Panc1 (cell line): Measurements from ENCODE around the gene QKI. TPM values are rescaled to one million over a fixed set of nuclear protein-coding genes. Genes with fewer than 3 reads are reported as not detected.

Experiments
- ATAC-seq: fragments of 200-7000 bp; cut with Tn5 transposase; 2 replicates; pipeline ENCODE4 v1.9.1; 2020; ENCODE audit warnings: mild to moderate bottlenecking, moderate library complexity
- BruUV-seq: library from RNA; stranded (reverse); fragments of 400-500 nt; replicated peaks from 2 replicates; lab custom pipeline; 2021; lab: Mats Ljungman, UMichigan
- CTCF ChIA-PET: fragments of 300-600 bp; sonication (Branson Sonifier 250); formaldehyde crosslinking; loops from one replicate; lab custom pipeline; 2022; ENCODE audit warnings: antibody characterized with exemption; lab: Charles Lee
- POLR2A ChIA-PET: fragments of 300-600 bp; sonication (Branson Sonifier 250); formaldehyde crosslinking; loops from one replicate; lab custom pipeline; 2022; ENCODE audit warnings: antibody characterized with exemption; lab: Charles Lee
- DNase-seq: peaks from one replicate; pipeline ENCODE4 v3.0.0-alpha.2; 2010; ENCODE audit warnings: low read depth, low spot score
- H3K27ac ChIP-seq: 2 replicates; pipeline ENCODE4 v1.5.1; 2011; ENCODE audit warnings: mild to moderate bottlenecking, low read length, inconsistent platforms
- H3K27me3 ChIP-seq: fragments of 200-500 bp; sonication (Bioruptor generic); 2 replicates; pipeline ENCODE4 v1.6.0; 2014; ENCODE audit warnings: low read length, inconsistent platforms; ENCODE audit not compliant: control insufficient read depth, insufficient read depth
- H3K36me3 ChIP-seq: fragments of 200-500 bp; sonication (Bioruptor generic); 2 replicates; pipeline ENCODE4 v1.5.1; 2014; ENCODE audit warnings: inconsistent platforms, mild to moderate bottlenecking, low read length, moderate library complexity; ENCODE audit not compliant: control insufficient read depth, insufficient read depth
- H3K4me1 ChIP-seq: 2 replicates; pipeline ENCODE4 v1.5.1; 2011; ENCODE audit warnings: inconsistent platforms, mild to moderate bottlenecking, low read length, moderate library complexity; ENCODE audit not compliant: control insufficient read depth, insufficient read depth
- H3K4me3 ChIP-seq, 2 experiments: 2 replicates each; pipeline ENCODE4 v1.5.1; 2011 to 2012; ENCODE audit warnings: low read depth in 2 of 2, low read length in 2 of 2, mild to moderate bottlenecking in 2 of 2, inconsistent platforms in 1 of 2, moderate library complexity in 1 of 2
- H3K9me3 ChIP-seq: fragments of 200-500 bp; sonication (Bioruptor generic); 2 replicates; pipeline ENCODE4 v1.5.1; 2014; ENCODE audit warnings: low read depth, mild to moderate bottlenecking, inconsistent platforms, low read length, moderate library complexity; ENCODE audit not compliant: control insufficient read depth, insufficient read depth
- POLR2AphosphoS5 ChIP-seq: IDR thresholded peaks from 2 replicates; pipeline ENCODE4 v1.6.1; 2012; ENCODE audit warnings: mild to moderate bottlenecking, low read depth, low read length, moderate library complexity
- SIN3A ChIP-seq: IDR thresholded peaks from 2 replicates; pipeline ENCODE4 v1.6.1; 2012; ENCODE audit warnings: low read depth, mild to moderate bottlenecking, low read length, moderate library complexity, borderline replicate concordance; ENCODE audit not compliant: insufficient read depth
- TCF7L2 ChIP-seq: IDR thresholded peaks from 2 replicates; pipeline ENCODE4 v1.6.1; 2011; ENCODE audit warnings: mild to moderate bottlenecking, low read depth, low read length, inconsistent platforms
- in situ Hi-C: cut with HindIII; loops from 2 replicates; pipeline ENCODE4 v1.10.0; 2016; ENCODE audit warnings: low sequenced_read_pairs, low pct_unique_long_range_greater_than_20kb
- intact Hi-C: fragments of 100-400 bp; cut with micrococcal nuclease; formaldehyde crosslinking; loops from one replicate; pipeline ENCODE4 v1.10.0; 2022; ENCODE audit not compliant: unreplicated experiment
- total RNA-seq: library from RNA; stranded (reverse); gene quantifications from one replicate; pipeline ENCODE4 v1.2.1, GENCODE V29; 2021; ENCODE audit not compliant: unreplicated experiment
- TF ChIP-seq, protein P1 (sequence below): fragments of 450-650 bp; IDR thresholded peaks from 2 replicates; pipeline ENCODE4 v1.5.1; 2017; ENCODE audit warnings: mild to moderate bottlenecking
- TF ChIP-seq, protein P2 (sequence below), 2 experiments: IDR thresholded peaks; 2 replicates each; pipeline ENCODE4 v1.6.1; 2011 to 2012; ENCODE audit warnings: low read depth in 2 of 2, control low read depth in 1 of 2, low read length in 1 of 2, mild to moderate bottlenecking in 1 of 2, moderate library complexity in 1 of 2; ENCODE audit not compliant: insufficient read depth in 1 of 2

Gene QKI
- total RNA-seq, 1 experiment from 2014 or later, result 176 TPM

DNA sequence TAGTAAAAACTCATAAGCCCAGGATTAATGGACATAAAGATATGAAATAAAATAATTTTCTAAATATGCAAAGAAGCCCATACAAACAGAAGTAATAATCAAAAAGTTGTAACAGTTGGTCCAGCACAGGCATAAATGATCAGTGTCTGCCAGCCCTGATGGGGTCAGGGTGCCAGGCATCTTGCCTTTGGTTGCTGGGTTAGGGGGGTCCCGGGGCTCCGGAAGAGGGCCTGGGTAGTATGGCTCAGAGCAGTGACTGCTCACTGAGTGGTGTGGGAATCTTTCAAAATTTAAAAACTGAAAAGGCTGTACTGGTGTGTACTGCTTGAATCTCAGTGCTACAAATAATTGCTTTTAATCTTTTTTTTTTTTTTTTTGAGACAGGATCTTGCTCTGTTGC is 7.7 kb upstream of the QKI start:
- ChIA-PET CTCF (no interaction called here), POLR2A (no interaction called here)
- TF ChIP-seq, protein P1, sequence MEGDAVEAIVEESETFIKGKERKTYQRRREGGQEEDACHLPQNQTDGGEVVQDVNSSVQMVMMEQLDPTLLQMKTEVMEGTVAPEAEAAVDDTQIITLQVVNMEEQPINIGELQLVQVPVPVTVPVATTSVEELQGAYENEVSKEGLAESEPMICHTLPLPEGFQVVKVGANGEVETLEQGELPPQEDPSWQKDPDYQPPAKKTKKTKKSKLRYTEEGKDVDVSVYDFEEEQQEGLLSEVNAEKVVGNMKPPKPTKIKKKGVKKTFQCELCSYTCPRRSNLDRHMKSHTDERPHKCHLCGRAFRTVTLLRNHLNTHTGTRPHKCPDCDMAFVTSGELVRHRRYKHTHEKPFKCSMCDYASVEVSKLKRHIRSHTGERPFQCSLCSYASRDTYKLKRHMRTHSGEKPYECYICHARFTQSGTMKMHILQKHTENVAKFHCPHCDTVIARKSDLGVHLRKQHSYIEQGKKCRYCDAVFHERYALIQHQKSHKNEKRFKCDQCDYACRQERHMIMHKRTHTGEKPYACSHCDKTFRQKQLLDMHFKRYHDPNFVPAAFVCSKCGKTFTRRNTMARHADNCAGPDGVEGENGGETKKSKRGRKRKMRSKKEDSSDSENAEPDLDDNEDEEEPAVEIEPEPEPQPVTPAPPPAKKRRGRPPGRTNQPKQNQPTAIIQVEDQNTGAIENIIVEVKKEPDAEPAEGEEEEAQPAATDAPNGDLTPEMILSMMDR, result no peak
- no peak for TF ChIP-seq SIN3A
- no peak for TF ChIP-seq POLR2AphosphoS5
- TF ChIP-seq, protein P2, sequence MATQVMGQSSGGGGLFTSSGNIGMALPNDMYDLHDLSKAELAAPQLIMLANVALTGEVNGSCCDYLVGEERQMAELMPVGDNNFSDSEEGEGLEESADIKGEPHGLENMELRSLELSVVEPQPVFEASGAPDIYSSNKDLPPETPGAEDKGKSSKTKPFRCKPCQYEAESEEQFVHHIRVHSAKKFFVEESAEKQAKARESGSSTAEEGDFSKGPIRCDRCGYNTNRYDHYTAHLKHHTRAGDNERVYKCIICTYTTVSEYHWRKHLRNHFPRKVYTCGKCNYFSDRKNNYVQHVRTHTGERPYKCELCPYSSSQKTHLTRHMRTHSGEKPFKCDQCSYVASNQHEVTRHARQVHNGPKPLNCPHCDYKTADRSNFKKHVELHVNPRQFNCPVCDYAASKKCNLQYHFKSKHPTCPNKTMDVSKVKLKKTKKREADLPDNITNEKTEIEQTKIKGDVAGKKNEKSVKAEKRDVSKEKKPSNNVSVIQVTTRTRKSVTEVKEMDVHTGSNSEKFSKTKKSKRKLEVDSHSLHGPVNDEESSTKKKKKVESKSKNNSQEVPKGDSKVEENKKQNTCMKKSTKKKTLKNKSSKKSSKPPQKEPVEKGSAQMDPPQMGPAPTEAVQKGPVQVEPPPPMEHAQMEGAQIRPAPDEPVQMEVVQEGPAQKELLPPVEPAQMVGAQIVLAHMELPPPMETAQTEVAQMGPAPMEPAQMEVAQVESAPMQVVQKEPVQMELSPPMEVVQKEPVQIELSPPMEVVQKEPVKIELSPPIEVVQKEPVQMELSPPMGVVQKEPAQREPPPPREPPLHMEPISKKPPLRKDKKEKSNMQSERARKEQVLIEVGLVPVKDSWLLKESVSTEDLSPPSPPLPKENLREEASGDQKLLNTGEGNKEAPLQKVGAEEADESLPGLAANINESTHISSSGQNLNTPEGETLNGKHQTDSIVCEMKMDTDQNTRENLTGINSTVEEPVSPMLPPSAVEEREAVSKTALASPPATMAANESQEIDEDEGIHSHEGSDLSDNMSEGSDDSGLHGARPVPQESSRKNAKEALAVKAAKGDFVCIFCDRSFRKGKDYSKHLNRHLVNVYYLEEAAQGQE (IDR thresholded peaks at IDR 0.05; ENCODE audit: insufficient read depth in 1 of 2, low read depth in 2 of 2, low read length in 1 of 2), result no peak
- TF ChIP-seq TCF7L2, result no peak
- DNase-seq, result no peak
- BruUV-seq, result no TSS peak
- Histone ChIP-seq H3K27me3 (no peaks in the 10 kb centered on the region), H3K4me3 (no peak overlapping the region), H3K4me1 (peaks cover 20% of the 10 kb centered on the region), H3K36me3 (no peaks in the 10 kb centered on the region), H3K9me3 (no peaks in the 10 kb centered on the region), H3K27ac (peak overlapping the region; percentile 84)
- intact Hi-C loops, result no loop called here
- no peak for ATAC-seq
- in situ Hi-C loops, result no loop called here

DNA sequence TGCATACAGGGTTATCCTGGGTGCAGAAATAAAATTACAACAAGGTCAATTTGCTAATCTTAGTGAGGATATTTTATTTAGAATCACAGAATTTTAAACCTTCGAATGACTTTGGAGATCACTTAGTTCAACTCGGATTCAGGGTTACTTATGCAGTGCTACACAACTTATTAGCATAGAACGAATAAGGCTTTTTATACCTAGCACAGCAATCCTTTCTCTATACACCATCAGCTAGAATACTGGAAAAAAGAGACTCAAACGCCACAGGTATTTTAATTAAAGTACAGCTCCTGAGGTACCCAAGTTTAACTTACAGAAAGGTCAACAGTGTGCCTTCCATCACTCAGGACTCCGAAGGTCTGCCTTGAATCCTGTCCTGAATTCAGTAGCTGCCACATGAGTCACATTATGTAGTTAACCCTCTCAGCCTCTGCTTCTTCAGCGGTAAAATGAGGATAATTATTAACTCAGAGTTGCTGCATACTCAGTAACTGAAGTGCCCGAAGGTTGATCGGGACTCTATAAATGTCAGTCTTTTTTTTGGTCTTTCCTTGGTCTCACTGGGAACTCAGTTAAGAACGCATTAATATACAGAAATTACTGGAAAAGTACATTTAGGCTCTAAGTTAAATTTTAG is 6.0 kb upstream of the QKI start:
- H3K4me1 ChIP-seq, result peaks cover 30% of the 10 kb centered on the region
- no peaks in the 10 kb centered on the region for H3K36me3 ChIP-seq
- no peak for DNase-seq
- ChIA-PET POLR2A (no interaction called here), CTCF (interaction anchor here (0.5 kb wide), 1 partner anchor 8 kb away, joined by 3 read pairs; no protein-coding TSS in a partner anchor)
- H3K4me3 ChIP-seq, result no peak overlapping the region
- ATAC-seq, result no peak
- no peak overlapping the region for H3K27ac ChIP-seq
- H3K27me3 ChIP-seq, result no peaks in the 10 kb centered on the region
- intact Hi-C loops (no loop called here), in situ Hi-C loops (no loop called here)
- BruUV-seq, result no TSS peak
- H3K9me3 ChIP-seq, result no peaks in the 10 kb centered on the region
- TF ChIP-seq SIN3A (no peak), TCF7L2 (no peak), POLR2AphosphoS5 (no peak)
- TF ChIP-seq, protein P1, result no peak
- TF ChIP-seq, protein P2 (IDR thresholded peaks at IDR 0.05; ENCODE audit: insufficient read depth in 1 of 2, low read depth in 2 of 2, low read length in 1 of 2), result no peak
